Activated CD8-positive, alpha-beta T cell treated with anti-CD3 and anti-CD28 coated beads for 36 hours (primary cell): ENCODE measurements around the gene DKK2. TPM values are rescaled to one million over a fixed set of nuclear protein-coding genes. Genes with fewer than 3 reads are reported as not detected.

Experiments
- ATAC-seq: fragments of 200-7000 bp; cut with Tn5 transposase; one replicate; pipeline ENCODE4 v1.10.0; 2021; ENCODE audit warnings: mild to moderate bottlenecking, moderate library complexity
- CTCF ChIA-PET: fragments of 350-600 bp; sonication (Branson Sonifier 250); formaldehyde crosslinking; loops from one replicate; lab custom pipeline; 2021; ENCODE audit warnings: antibody characterized with exemption; lab: Charles Lee
- POLR2A ChIA-PET: fragments of 350-600 bp; sonication (Branson Sonifier 250); formaldehyde crosslinking; loops from one replicate; lab custom pipeline; 2021; ENCODE audit warnings: antibody characterized with exemption; lab: Charles Lee
- DNase-seq: peaks from one replicate; pipeline ENCODE4 v3.0.0-alpha.2; 2020
- H3K27ac Mint-ChIP-seq: one replicate; pipeline ENCODE4 v1.8.0; 2021; ENCODE audit warnings: mild to moderate bottlenecking, mixed read lengths
- H3K27me3 Mint-ChIP-seq: one replicate; pipeline ENCODE4 v1.8.0; 2021; ENCODE audit warnings: mixed read lengths
- H3K36me3 Mint-ChIP-seq: one replicate; pipeline ENCODE4 v1.8.0; 2021; ENCODE audit warnings: low read depth, mixed read lengths
- H3K4me1 Mint-ChIP-seq: one replicate; pipeline ENCODE4 v1.8.0; 2021; ENCODE audit warnings: low read depth, mixed read lengths
- H3K4me3 Mint-ChIP-seq: one replicate; pipeline ENCODE4 v1.8.0; 2021; ENCODE audit warnings: mild to moderate bottlenecking, moderate library complexity, mixed read lengths
- H3K9me3 Mint-ChIP-seq: one replicate; pipeline ENCODE4 v1.8.0; 2021; ENCODE audit warnings: mixed read lengths
- CTCF ChIP-seq: fragments of 200-600 bp; IDR thresholded peaks from one replicate; pipeline ENCODE4 v1.8.0; 2022; ENCODE audit warnings: antibody characterized with exemption, mild to moderate bottlenecking
- intact Hi-C: fragments of 100-400 bp; cut with micrococcal nuclease; formaldehyde crosslinking; loops from one replicate; pipeline ENCODE4 v1.10.0; 2022
- total RNA-seq, 2 experiments: library from RNA; stranded (reverse); gene quantifications; one replicate each; pipeline ENCODE4 v1.2.3, GENCODE V29; 2021

The DKK2 gene
- total RNA-seq, 2 experiments from 2014 or later: not detected

GRCh38 chr4:106971636-106972035, 64.5 kb downstream of the DKK2 start:
- no peaks in the 10 kb centered on the region for H3K36me3 Mint-ChIP-seq
- H3K27ac Mint-ChIP-seq: no peak overlapping the region
- TF ChIP-seq CTCF: no peak
- CTCF ChIA-PET: no interaction called here
- ATAC-seq (no peak), DNase-seq (no peak)
- POLR2A ChIA-PET: no interaction called here
- no peaks in the 10 kb centered on the region for H3K4me1 Mint-ChIP-seq
- no peak overlapping the region for H3K4me3 Mint-ChIP-seq
- no peaks in the 10 kb centered on the region for H3K27me3 Mint-ChIP-seq
- intact Hi-C loops: no loop called here
- H3K9me3 Mint-ChIP-seq: no peaks in the 10 kb centered on the region

GRCh38 chr4:106967892-106968291, 68.2 kb downstream of the DKK2 start:
- no peak overlapping the region for H3K4me3 Mint-ChIP-seq
- H3K36me3 Mint-ChIP-seq: no peaks in the 10 kb centered on the region
- H3K9me3 Mint-ChIP-seq: no peaks in the 10 kb centered on the region
- no peak for ATAC-seq
- intact Hi-C loops: no loop called here
- H3K4me1 Mint-ChIP-seq: no peaks in the 10 kb centered on the region
- no peak overlapping the region for H3K27ac Mint-ChIP-seq
- H3K27me3 Mint-ChIP-seq: no peaks in the 10 kb centered on the region
- POLR2A ChIA-PET: no interaction called here
- no peak for DNase-seq
- CTCF ChIA-PET: no interaction called here
- TF ChIP-seq CTCF: no peak

- H3K9me3 Mint-ChIP-seq: peaks cover 2% of the 10 kb centered on the region
- no peaks in the 10 kb centered on the region for H3K27me3 Mint-ChIP-seq
- CTCF ChIA-PET: interaction anchor here (0.9 kb wide), 1 partner anchor 784 kb away, joined by 3 read pairs; no protein-coding TSS in a partner anchor
- POLR2A ChIA-PET: no interaction called here
- no peaks in the 10 kb centered on the region for H3K4me1 Mint-ChIP-seq
- H3K27ac Mint-ChIP-seq: no peak overlapping the region
- intact Hi-C loops: no loop called here
- no peak for ATAC-seq
- no peak for DNase-seq
- no peak overlapping the region for H3K4me3 Mint-ChIP-seq
- TF ChIP-seq CTCF: no peak
- H3K36me3 Mint-ChIP-seq: no peaks in the 10 kb centered on the region
Measured at GRCh38 chr4:106953036-106953705, 82.9 kb downstream of the DKK2 start.

DNA sequence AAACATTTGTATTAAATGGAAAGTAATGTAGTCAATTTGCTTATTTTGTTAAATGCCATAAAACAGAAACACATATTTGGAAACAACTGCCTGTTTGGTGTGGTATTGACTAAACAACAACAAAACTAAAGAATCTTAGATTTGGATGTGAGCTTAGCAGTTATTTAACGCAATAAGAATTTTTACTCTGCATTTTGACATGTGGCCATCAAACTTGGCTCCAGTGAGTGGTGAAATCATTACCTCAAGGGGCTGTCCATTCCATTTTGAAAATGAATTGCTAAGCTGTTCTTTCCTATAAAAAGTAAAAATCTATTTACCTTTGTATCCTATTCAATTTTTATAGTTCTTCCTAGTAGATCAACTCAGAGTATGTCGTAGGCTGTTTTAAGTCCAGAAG, 84.2 kb downstream of the DKK2 start:
- DNase-seq (no peak), ATAC-seq (no peak)
- ChIA-PET CTCF (no interaction called here), POLR2A (no interaction called here)
- H3K27me3 Mint-ChIP-seq: no peaks in the 10 kb centered on the region
- no peak overlapping the region for H3K27ac Mint-ChIP-seq
- H3K36me3 Mint-ChIP-seq: no peaks in the 10 kb centered on the region
- intact Hi-C loops: no loop called here
- TF ChIP-seq CTCF: no peak
- peaks cover 2% of the 10 kb centered on the region for H3K9me3 Mint-ChIP-seq
- H3K4me1 Mint-ChIP-seq: no peaks in the 10 kb centered on the region
- H3K4me3 Mint-ChIP-seq: no peak overlapping the region

GRCh38 chr4:106941841-106942240, 94.3 kb downstream of the DKK2 start:
- Mint-ChIP-seq H3K4me3 (no peak overlapping the region), H3K4me1 (no peaks in the 10 kb centered on the region), H3K9me3 (no peaks in the 10 kb centered on the region), H3K27ac (no peak overlapping the region), H3K27me3 (no peaks in the 10 kb centered on the region), H3K36me3 (no peaks in the 10 kb centered on the region)
- POLR2A ChIA-PET: no interaction called here
- intact Hi-C loops: no loop called here
- ATAC-seq: no peak
- TF ChIP-seq CTCF: no peak
- CTCF ChIA-PET: no interaction called here
- no peak for DNase-seq
